Measurements from ENCODE around the gene SUSD4.

Gene SUSD4

GRCh38 chr1:223228931-223229528 lies 134.9 kb downstream of the SUSD4 start:
- DNase-seq (ENCODE audit: low read depth) = no peak
- no peak overlapping the region for H3K4me3 ChIP-seq (ENCODE audit: control insufficient read depth, low read depth, low read length)
- TF ChIP-seq CTCF (IDR thresholded peaks at IDR 0.05; ENCODE audit: control insufficient read depth, insufficient read depth, low read depth, low read length, missing control alignments) = no peak

DNA sequence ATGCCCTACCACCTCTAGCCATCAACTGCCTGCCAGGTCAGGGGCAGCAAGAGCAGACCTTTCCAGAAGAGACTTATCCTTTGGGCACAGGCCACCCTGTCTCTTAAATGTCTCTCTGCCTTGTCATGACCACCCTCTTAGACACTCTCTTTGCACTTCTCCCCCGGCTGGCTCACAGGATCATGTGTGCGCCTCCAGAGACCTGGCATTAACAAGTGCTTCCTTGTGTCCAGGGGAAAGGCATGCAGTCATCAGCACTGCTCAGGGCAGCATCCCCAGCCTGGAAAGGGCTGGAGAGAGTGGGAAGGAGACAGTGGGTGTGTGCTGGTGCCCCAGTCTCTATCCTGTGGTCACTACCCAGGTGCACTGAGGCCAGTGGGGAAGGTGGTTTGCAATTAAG lies 135.8 kb downstream of the SUSD4 start:
- no peak overlapping the region for H3K4me3 ChIP-seq (ENCODE audit: control insufficient read depth, low read depth, low read length)
- TF ChIP-seq CTCF (IDR thresholded peaks at IDR 0.05; ENCODE audit: control insufficient read depth, insufficient read depth, low read depth, low read length, missing control alignments) = no peak
- DNase-seq (ENCODE audit: low read depth) = no peak

DNA sequence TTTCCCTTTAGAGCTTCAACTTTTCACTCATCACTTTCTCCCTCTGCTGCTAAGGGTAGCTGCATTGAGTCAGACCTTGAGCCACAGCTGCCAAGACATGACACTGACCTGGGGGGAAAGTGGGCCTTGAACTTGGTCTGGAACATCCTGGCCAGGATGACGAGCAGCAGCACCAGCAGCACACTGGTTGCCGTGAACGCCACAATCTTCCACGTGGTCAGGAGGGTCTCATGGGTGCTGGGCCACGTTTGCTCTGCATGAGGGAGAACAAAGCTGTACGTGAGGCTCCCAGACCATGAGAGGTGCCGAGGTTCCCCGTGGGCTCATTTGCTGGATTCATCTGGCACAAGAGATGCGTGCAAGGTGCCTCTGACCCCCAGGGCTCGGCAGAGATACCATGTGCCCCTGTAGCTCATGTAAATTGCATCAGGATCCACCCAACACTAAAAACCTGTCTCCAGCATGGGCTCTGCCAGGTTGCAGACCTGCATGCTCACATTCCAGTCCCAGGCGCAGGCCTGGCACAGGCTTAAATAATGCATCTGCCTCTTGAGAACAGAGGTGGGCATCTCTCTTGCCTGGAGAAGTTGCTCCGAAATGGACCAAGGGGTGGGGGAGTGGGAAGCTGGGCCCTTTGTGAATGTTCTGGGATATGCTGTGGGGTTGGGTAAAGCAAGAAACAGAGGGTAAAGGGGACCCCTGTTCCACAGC lies 136.3 kb downstream of the SUSD4 start:
- no peak overlapping the region for H3K4me3 ChIP-seq (ENCODE audit: control insufficient read depth, low read depth, low read length)
- TF ChIP-seq CTCF (IDR thresholded peaks at IDR 0.05; ENCODE audit: control insufficient read depth, insufficient read depth, low read depth, low read length, missing control alignments) = no peak
- no peak for DNase-seq (ENCODE audit: low read depth)

- DNase-seq (ENCODE audit: low read depth) = no peak
- H3K4me3 ChIP-seq (ENCODE audit: control insufficient read depth, low read depth, low read length) = no peak overlapping the region
- no peak for TF ChIP-seq CTCF (IDR thresholded peaks at IDR 0.05; ENCODE audit: control insufficient read depth, insufficient read depth, low read depth, low read length, missing control alignments)
These were observed 136.9 kb downstream of the SUSD4 start for GRCh38 chr1:223227031-223227430.

DNA sequence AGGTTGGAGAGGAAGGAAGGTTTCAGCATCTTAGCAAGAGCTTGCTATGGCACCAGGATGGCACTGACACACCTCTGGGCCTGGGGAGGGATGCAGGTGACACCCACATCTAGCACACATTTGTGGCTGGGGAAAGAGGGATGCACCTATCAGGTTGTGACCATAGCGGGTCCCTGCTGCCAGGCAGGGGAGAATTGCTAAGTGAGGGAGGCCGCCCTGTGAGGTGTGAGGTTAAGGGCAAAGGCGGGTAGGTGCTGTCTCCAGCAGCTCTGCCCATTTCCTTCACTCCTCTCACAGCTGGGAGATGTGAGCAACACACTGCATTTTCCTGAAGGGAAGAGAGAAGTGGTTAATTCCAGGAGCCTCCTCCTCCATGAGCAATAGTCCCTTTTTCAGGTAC lies 137.7 kb downstream of the SUSD4 start:
- no peak overlapping the region for H3K4me3 ChIP-seq (ENCODE audit: control insufficient read depth, low read depth, low read length)
- TF ChIP-seq CTCF (IDR thresholded peaks at IDR 0.05; ENCODE audit: control insufficient read depth, insufficient read depth, low read depth, low read length, missing control alignments) = no peak
- DNase-seq (ENCODE audit: low read depth) = no peak

DNA sequence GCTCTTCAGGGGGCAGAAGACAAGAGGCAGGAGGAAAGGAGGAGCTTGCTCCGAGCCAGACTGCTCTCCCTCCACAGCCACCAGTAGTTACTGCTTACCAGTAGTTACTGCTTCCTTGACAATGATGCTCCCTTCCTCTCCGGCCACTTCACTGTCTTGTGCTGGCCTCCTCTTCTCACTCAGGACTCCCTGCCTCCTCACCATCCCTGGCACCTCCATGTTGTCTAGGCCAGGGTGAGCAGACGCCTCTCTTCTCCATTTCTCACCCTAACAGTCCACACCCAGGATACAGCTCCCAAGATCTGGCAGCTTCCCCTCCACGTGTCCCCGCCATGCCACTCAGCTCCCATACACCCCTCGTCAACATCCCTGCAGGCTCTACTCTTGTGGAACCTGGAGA lies 138.5 kb downstream of the SUSD4 start:
- H3K4me3 ChIP-seq (ENCODE audit: control insufficient read depth, low read depth, low read length) = no peak overlapping the region
- DNase-seq (ENCODE audit: low read depth) = no peak
- TF ChIP-seq CTCF (IDR thresholded peaks at IDR 0.05; ENCODE audit: control insufficient read depth, insufficient read depth, low read depth, low read length, missing control alignments) = no peak
